GF-D8 (cell line): ENCODE data around the gene NAA38.
A peak's percentile ranks its signal among the peaks of the same experiment; 100 is the strongest.

Experiments
- DNase-seq: peaks from one replicate; lab custom pipeline; 2025; lab: John Stamatoyannopoulos, UW

NAA38 gene

GRCh38 chr17:7841396-7841914 lies 15.9 kb downstream of the NAA38 start:
- peak; percentile 10 for DNase-seq

GRCh38 chr17:7840875-7841274 lies 16.5 kb downstream of the NAA38 start:
- no peak for DNase-seq

DNA sequence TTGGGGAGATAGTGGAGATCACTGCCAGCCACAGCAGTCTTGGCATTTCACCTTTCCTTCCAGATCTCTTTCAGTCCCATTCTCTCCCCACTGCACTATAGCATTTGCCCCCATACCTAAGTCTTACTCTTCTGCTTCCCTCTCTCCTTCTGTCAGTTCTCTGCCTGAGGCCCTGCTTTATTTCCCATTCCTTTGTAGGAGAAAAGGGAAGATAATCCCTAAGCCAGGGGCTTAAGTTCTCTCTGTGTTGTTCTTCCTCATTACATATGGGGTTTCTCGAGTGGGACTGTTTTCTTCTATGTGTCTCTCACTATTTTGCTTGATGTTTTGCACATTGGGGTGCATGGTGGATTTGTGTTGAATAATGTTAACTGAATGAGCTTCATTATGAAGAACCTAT lies 16.9 kb downstream of the NAA38 start:
- no peak for DNase-seq

DNA sequence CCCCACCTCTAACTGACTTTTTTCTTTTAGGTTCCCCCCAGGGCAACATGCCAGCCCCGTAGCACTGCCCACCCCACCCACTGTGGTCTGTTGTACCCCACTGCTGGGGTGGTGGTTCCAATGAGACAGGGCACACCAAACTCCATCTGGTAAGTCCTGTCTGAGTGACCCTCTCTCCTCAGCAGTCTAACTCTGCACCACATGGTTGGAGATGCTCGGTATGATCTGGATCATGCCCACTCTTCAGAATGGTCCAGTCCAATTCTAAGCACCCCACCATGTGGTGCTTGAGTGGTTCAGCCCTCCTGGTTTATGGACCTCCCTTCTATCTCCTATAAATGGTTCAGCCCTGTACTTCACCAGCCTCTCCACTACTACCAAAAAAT lies 17.5 kb downstream of the NAA38 start:
- no peak for DNase-seq

GRCh38 chr17:7839190-7839875 lies 18.0 kb downstream of the NAA38 start:
- DNase-seq = peak; percentile 87

GRCh38 chr17:7838090-7839075 lies 19.0 kb downstream of the NAA38 start:
- peak; percentile 79 for DNase-seq

GRCh38 chr17:7837408-7838088 lies 19.8 kb downstream of the NAA38 start:
- DNase-seq = peak; percentile 1

DNA sequence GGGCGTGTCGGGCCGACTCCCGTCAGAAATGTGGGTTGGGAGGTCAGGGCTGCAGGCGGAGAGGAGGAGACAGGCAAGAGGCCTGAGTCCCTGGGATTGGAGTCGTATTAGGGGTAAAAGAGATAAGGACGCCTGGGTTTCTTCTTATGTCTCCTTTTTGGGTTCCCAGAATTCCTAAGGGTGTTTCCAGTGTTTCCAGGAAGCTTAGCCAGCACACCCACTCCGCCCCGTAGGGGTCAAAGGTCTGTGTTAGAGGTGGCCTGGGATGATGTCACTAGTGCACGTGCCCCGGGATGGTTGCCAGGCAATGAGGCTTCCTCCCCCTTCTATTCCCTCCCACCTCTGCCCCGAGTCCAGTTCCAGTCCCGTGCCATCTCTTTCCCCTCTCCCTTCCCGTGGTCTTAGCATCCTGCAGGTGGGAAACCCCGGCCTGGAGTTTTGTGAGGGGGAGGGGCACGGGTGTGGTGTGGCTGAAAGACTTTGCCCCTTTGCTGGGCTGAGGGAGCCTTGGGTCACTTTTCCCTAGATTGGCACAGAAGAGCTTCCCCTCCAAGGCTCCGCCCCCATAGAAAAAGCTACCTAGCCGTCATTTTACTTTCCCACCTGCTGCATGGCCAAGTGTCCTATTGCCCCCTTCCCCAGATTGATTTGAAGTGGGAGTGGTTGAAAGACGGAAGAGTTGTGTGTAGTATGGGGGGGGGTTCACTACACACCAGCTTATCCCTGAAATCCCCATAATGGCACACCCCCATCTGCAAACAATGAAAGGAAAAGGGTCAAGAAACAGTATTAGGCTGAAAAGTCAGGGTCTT lies 20.6 kb downstream of the NAA38 start:
- peak; percentile 85 for DNase-seq

- no peak for DNase-seq
Observed at GRCh38 chr17:7835814-7836595, 21.4 kb downstream of the NAA38 start.

DNA sequence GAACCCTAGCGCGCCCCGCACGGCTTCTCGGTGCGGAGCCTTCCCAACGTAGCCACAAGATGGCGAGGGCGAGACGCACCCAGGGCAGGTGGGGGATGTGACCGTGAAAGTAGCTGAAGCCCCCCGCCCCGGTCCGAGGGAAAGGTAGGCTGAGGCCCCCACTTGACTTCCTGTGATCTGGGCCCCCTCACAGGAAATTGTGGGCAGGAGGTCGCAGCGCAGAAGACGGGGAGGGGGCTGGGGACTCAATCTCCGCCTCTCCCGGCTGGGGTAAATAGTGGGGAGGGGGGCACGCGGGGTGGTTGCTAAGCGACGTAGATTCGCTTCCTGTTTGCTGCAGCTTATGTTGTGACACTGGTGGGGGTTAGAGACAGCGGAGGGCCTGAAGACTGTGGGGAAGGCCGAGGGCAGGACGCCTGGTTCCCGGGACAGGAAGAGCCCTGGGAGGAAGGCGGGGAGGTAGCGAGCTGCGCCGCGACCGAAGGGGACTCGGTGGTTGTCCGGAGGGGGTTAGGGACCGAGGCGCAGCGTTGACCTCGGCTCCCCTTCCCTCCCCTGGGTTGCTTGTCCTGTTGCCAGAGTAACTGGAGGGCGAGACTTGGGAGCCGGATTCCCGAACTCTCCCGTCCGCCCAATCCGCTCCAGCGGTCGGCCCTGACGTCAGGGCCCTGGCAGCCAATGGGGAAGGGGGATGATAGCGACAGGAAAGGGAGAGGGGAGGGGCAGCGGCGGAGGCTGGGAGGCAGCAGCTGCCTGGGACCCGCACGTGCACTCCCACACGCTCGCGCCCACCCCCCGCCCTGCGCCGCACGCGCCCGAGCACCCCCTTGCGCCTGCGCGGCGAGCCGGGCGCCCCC lies 22.2 kb downstream of the NAA38 start:
- DNase-seq = peak; percentile 81

- no peak for DNase-seq
Observed at GRCh38 chr17:7834542-7834956, 22.8 kb downstream of the NAA38 start.

DNA sequence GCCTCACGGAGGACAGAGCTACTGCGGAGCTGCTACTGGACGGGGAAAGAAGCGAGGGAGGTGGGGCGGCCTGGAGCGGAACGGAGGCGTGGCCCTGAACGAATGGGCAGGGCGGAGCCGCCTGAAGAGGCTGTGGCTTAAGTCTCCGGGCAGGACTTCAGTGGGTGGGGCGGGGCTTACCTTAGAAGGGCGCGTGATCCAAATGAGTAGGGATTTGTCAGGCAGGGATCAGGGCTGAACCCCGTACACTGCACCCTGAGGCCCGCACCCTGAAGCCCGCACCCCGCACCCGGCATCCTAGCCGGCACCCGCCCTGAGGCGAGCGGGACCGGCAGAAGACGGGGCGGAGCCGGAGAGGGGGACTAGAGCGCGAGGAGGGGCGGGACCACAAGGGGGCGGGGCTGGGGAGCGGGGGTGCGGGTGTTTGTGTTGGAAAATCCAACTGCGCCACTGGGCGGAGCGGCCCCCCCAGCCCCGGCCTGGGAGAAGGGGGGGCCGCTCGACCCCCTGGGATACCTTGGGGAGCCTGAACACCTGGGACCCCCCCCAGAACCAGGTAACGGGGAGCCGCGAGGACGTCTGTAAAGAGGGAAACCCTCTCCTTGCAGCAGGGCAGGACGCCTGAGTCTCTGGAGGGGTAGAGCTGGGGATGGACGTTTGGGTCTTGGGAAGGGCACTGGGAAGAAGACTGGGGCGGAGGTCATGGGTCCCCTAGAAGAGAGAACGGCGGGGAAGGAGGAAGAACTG lies 23.4 kb downstream of the NAA38 start, which contains the start of gene KDM6B:
KDM6B (plus strand) TSS at position 423 of the 747 bp plus-strand sequence. CDS start 11,338 bp downstream, outside the sequence.
- DNase-seq = peak; percentile 38

DNA sequence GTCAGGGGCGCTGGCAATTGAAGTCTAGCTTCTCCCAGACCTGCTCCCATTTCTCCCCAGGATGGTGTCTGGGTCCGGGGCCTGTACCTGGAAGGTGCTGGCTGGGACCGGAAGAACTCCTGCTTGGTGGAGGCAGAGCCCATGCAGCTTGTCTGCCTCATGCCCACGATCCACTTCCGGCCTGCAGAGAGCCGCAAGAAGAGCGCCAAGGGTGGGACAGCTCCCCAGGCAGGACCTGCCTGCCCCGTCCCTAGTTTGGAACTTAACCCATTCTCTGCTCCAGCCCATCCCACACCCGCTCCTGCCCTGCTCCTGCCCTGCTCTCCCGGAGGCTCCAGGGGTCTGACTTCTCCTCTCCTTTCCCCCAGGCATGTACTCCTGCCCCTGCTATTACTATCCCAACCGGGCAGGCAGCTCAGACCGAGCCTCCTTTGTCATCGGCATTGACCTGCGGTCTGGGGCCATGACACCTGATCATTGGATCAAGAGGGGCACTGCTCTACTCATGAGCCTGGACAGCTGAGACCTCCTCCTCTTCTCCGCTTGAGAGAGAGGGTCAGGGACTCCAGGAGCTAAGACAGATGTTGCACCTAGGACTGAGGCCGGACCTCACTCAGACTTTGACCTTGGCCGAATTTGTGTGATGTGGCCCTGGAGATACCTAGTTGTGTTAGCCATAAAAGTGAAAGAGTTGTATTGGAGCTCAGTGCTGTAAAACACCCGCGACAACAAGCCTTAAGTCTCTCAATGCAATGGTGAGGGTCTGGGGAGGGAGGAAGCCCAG lies 24.2 kb downstream of the NAA38 start:
- no peak for DNase-seq

- no peak for DNase-seq
Observed at GRCh38 chr17:7832431-7832830, 24.9 kb downstream of the NAA38 start.

- no peak for DNase-seq
Observed at GRCh38 chr17:7831233-7831632, 26.1 kb downstream of the NAA38 start.

DNA sequence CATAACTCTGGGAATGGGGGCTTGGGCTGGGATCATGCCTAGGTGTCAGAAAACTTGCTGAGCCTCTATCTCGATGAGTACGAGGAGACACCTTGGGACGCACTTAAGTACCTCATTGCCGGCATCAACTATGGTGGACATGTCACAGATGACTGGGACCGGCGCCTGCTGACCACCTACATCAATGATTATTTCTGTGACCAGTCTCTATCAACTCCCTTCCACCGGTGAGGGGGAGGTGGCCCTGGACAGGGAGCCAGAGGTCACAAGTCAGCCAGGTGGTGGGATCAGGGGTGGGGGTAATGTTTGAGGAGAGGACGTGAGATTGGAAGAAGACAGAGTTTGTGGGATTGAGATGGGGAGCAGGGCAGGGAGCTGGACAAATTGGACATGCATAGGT lies 26.7 kb downstream of the NAA38 start:
- DNase-seq = no peak

DNA sequence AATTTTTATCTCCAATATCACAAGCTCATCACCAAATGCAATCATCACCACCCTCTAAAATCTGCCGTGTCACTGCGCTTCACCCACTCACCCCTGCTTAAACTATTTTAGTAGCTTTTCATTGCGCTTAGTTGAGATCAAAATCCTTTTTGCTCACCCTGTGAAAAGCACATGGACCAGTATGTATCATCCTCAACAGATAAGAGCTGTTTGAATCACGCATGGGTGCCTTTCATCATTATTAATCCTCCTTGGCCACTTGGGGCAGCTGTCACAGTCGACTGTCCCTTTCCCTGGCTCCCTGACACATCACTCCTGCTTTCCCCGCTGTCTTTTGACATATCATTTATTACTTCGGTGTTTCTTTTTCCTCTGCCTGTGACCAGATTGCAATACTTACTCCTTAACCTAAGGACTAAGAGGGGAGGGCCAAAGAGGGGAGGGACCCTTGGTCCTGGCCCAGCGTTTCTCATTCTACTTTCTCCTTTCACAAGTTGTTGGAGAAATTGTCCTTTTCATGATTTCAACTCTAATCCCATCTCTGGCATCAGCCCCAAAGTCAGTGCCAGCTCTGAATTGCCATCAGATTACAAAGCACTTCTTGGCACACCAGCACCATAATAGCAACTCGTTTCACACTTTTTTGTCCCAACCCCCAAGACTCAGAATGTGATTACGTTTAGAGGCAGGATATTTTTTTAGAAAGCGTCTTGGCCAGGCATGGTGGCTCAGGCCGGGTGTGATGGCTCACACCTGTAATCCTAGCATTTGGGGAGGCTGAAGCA lies 32.0 kb downstream of the NAA38 start:
- no peak for DNase-seq
